ENCODE results near the gene SPOPL.

SPOPL gene

DNA sequence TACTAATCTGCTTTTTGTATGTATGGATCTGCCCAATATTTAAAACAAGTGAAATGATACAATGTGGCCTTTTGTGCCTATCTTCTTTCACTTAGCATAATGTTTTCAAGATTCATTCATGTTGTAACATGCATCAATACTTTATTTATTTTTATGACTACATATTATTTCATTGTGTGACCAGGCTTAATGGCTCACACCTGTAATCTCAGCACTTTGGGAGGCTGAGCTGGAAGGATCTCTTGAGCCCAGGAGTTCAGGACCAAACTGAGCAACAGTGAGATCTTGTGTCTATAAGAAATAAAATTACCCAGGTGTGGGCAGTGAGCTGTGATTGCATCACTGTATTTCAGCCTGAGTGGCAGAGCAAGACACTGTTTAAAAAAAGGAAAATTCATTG, 33.2 kb downstream of the SPOPL start:
- no peaks in the 10 kb centered on the region for H3K9me2 ChIP-seq (replicated peaks; ENCODE audit: insufficient read depth, low read length)
- no peaks in the 10 kb centered on the region for H3K9me3 ChIP-seq (replicated peaks; ENCODE audit: insufficient read depth, low read length)
- H3K4me3 ChIP-seq (ENCODE audit: low read length), result no peak overlapping the region
- no peaks in the 10 kb centered on the region; the same call in 1 of the 2 replicates for H3F3A ChIP-seq (ENCODE audit: insufficient read depth, low read length)
- no peaks in the 10 kb centered on the region for H3K36me3 ChIP-seq (replicated peaks; ENCODE audit: insufficient read depth, low read length)
- no peak overlapping the region for H2AFZ ChIP-seq (ENCODE audit: low read length)
- H3K9ac ChIP-seq (ENCODE audit: low read length), result no peak overlapping the region
- no peak for TF ChIP-seq EZH2phosphoT487 (IDR thresholded peaks at IDR 0.05; ENCODE audit: low read length)
- no peak for TF ChIP-seq EZH2 (optimal IDR thresholded peaks at IDR 0.05; ENCODE audit: low read depth, low read length)
- TF ChIP-seq CTCF (IDR thresholded peaks at IDR 0.05; ENCODE audit: low read length), result no peak
- peaks cover 76% of the 10 kb centered on the region for H3K79me2 ChIP-seq (ENCODE audit: low read length)
- no peak for DNase-seq
- no peaks in the 10 kb centered on the region for H4K20me1 ChIP-seq (ENCODE audit: insufficient read depth, low read length)
- no peaks in the 10 kb centered on the region for H3K4me1 ChIP-seq (ENCODE audit: low read length)
- H3K27me3 ChIP-seq (replicated peaks; ENCODE audit: insufficient read depth, low read length), result no peaks in the 10 kb centered on the region
- H3K4me2 ChIP-seq (ENCODE audit: low read depth, low read length), result no peak overlapping the region
- H3K27ac ChIP-seq (ENCODE audit: low read length), result no peak overlapping the region

DNA sequence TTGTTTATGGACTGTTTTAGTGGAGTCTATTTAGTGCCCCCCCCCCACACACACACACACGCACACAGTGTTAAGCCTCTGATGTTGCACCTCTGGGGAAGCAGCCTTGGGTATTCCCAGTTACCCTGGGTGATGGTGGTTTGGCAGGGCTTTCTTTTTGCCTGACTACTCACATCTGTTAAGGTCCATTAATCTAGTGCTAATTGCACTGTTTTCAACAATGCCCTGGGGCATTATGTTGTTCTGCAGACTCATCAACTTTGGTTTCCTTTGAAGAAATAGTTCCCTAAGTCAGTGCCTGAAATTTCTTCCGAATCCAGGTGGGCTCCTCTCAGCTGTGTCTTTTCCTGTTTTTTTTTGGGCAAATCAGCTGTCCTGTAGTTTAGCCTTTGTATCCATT, 34.7 kb downstream of the SPOPL start:
- H3K9me2 ChIP-seq (replicated peaks; ENCODE audit: insufficient read depth, low read length), result no peaks in the 10 kb centered on the region

DNA sequence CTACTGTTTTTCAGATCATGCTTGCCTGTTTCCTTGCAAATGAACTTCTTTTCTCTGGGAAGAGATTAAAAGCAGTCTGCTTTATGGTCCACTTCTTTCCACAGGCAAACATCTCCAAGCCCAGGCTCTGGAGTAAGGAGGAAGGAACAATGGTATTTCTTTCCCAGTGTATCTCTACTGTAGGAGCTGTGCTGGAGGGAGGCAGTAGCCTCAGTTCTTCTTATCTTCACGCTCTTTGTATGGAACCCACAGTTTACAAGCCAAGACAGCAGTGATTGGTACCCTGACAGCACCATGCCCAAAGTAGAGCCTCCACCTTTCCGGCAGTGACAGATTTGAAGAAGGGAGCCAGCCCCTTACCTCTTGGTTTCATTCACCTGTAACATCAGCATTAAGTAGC, 35.2 kb downstream of the SPOPL start:
- H2AFZ ChIP-seq (ENCODE audit: low read length), result no peak overlapping the region
- DNase-seq, result no peak
- H3K79me2 ChIP-seq (ENCODE audit: low read length), result peaks cover 58% of the 10 kb centered on the region
- H3K4me2 ChIP-seq (ENCODE audit: low read depth, low read length), result no peak overlapping the region
- H3K9ac ChIP-seq (ENCODE audit: low read length), result no peak overlapping the region
- H3K4me3 ChIP-seq (ENCODE audit: low read length), result no peak overlapping the region
- no peaks in the 10 kb centered on the region for H3K9me2 ChIP-seq (replicated peaks; ENCODE audit: insufficient read depth, low read length)
- TF ChIP-seq CTCF (IDR thresholded peaks at IDR 0.05; ENCODE audit: low read length) (no peak), EZH2phosphoT487 (IDR thresholded peaks at IDR 0.05; ENCODE audit: low read length) (no peak), EZH2 (optimal IDR thresholded peaks at IDR 0.05; ENCODE audit: low read depth, low read length) (no peak)
- H4K20me1 ChIP-seq (ENCODE audit: insufficient read depth, low read length), result no peaks in the 10 kb centered on the region
- H3K9me3 ChIP-seq (replicated peaks; ENCODE audit: insufficient read depth, low read length), result no peaks in the 10 kb centered on the region
- no peaks in the 10 kb centered on the region for H3K27me3 ChIP-seq (replicated peaks; ENCODE audit: insufficient read depth, low read length)
- H3F3A ChIP-seq (ENCODE audit: insufficient read depth, low read length), result no peaks in the 10 kb centered on the region
- H3K36me3 ChIP-seq (replicated peaks; ENCODE audit: insufficient read depth, low read length), result no peaks in the 10 kb centered on the region
- no peaks in the 10 kb centered on the region for H3K4me1 ChIP-seq (ENCODE audit: low read length)
- H3K27ac ChIP-seq (ENCODE audit: low read length), result no peak overlapping the region

More for the DNA sequence above, 34.7 kb downstream of the SPOPL start:
- no peak overlapping the region for H3K9ac ChIP-seq (ENCODE audit: low read length)
- H3K4me2 ChIP-seq (ENCODE audit: low read depth, low read length), result no peak overlapping the region
- H3K4me1 ChIP-seq (ENCODE audit: low read length), result no peaks in the 10 kb centered on the region
- H3F3A ChIP-seq (ENCODE audit: insufficient read depth, low read length), result no peaks in the 10 kb centered on the region
- H2AFZ ChIP-seq (ENCODE audit: low read length), result no peak overlapping the region
- H3K27me3 ChIP-seq (replicated peaks; ENCODE audit: insufficient read depth, low read length), result no peaks in the 10 kb centered on the region
- no peak overlapping the region for H3K4me3 ChIP-seq (ENCODE audit: low read length)
- H3K27ac ChIP-seq (ENCODE audit: low read length), result no peak overlapping the region
- TF ChIP-seq EZH2 (optimal IDR thresholded peaks at IDR 0.05; ENCODE audit: low read depth, low read length) (no peak), CTCF (IDR thresholded peaks at IDR 0.05; ENCODE audit: low read length) (no peak), EZH2phosphoT487 (IDR thresholded peaks at IDR 0.05; ENCODE audit: low read length) (no peak)
- H3K9me3 ChIP-seq (replicated peaks; ENCODE audit: insufficient read depth, low read length), result no peaks in the 10 kb centered on the region
- no peaks in the 10 kb centered on the region for H3K36me3 ChIP-seq (replicated peaks; ENCODE audit: insufficient read depth, low read length)
- no peak for DNase-seq
- peaks cover 63% of the 10 kb centered on the region for H3K79me2 ChIP-seq (ENCODE audit: low read length)
- no peaks in the 10 kb centered on the region for H4K20me1 ChIP-seq (ENCODE audit: insufficient read depth, low read length)
